ENCODE data around the gene TMEM201. TPM values are rescaled to one million over a fixed set of nuclear protein-coding genes. Genes with fewer than 3 reads are reported as not detected.

Gene TMEM201
- total and polyA plus RNA-seq, 2 of the 8 experiments (the other 6 are each of a cell fraction or from before 2014, with no cell fraction given): 8.2 to 27.1 TPM

- no peak for TF ChIP-seq TAF7 (optimal IDR thresholded peaks at IDR 0.05; ENCODE audit: borderline replicate concordance, low read depth, low read length)
- no peak for TF ChIP-seq YY1 (IDR thresholded peaks at IDR 0.05; ENCODE audit: low read depth, low read length)
- no peak for TF ChIP-seq SUZ12 (IDR thresholded peaks at IDR 0.05; ENCODE audit: low read length)
- TF ChIP-seq FOSL1 (IDR thresholded peaks at IDR 0.05; ENCODE audit: insufficient read depth, low read depth, low read length): no peak
- TF ChIP-seq RBBP5 (IDR thresholded peaks at IDR 0.05; ENCODE audit: borderline replicate concordance, low read depth, low read length): no peak
- no peak for TF ChIP-seq ZNF274 (IDR thresholded peaks at IDR 0.05; ENCODE audit: borderline replicate concordance, extremely low read depth, low read length)
- TF ChIP-seq RFX5 (IDR thresholded peaks at IDR 0.05; ENCODE audit: borderline replicate concordance, low read depth, low read length): no peak
- no peak for TF ChIP-seq JUN (IDR thresholded peaks at IDR 0.05; ENCODE audit: low read depth, low read length)
- no peak for TF ChIP-seq BACH1 (IDR thresholded peaks at IDR 0.05; ENCODE audit: low read length)
Observed at GRCh38 chr1:9603307-9603706, 14.6 kb downstream of the TMEM201 start (continued).
